ENCODE results near the gene LYPD5. TPM values are rescaled to one million over a fixed set of nuclear protein-coding genes. Genes with fewer than 3 reads are reported as not detected.

The LYPD5 gene
- total and polyA plus RNA-seq, 2 of the 8 experiments (the other 6 are each of a cell fraction or from before 2014, with no cell fraction given), result 0.74 to 4.3 TPM

DNA sequence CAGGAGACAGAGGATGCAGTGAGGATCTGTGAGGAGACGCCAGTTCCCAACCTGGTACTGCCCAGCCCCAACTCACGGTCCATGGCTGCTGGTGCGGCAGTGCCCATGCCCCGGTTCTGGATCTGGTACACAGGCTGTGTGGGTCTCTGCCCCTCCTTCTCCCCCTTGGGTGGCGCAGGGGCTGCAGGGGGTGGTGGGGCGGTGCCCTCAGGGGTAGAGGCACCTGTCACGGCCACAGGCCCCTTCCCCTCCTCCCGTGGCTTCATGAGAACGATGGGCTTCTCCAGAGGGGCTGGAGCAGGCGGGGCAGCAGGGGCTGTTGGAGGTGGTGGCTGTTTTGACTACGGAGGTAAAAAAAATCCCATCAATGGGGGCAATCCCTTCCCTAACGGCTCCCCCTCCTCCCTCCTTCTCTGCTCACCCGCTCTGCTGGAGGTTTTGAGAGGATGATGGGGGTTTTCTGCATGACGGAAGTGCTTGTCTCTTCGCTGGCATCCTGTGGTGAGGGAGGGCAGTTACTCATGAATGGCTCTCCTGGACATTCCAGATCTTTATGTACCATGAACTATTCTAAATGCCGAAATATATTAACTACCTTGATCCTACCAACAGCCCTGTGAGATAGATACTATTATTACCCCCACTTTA, 54.6 kb downstream of the LYPD5 start:
- ChIA-PET POLR2A (ENCODE audit: partially characterized antibody) (no interaction called here), CTCF (ENCODE audit: partially characterized antibody) (interaction anchor here (0.9 to 30.4 kb wide), 3 partner anchors 11 to 32 kb away, joined by 3 to 703 read pairs (median 25); partner anchors contain the start of gene KCNN4)
- Histone ChIP-seq H3K9me3 (ENCODE audit: insufficient read depth in 2 of 2, low read depth in 1 of 2, low read length in 1 of 2) (no peaks in the 10 kb centered on the region), H3K23me2 (ENCODE audit: low read depth, low read length) (no peaks in the 10 kb centered on the region; the same call in 1 of the 2 replicates), H2BK120ac (replicated peaks; ENCODE audit: low read depth, low read length) (no peak overlapping the region), H3K4ac (replicated peaks; ENCODE audit: insufficient read length, low read depth, low read length) (no peak overlapping the region), H3K4me1 (replicated peaks in 1 of 4; ENCODE audit: control insufficient read depth in 3 of 4, insufficient read depth in 4 of 4, low read length in 3 of 4) (no peaks in the 10 kb centered on the region), H3K27me3 (replicated peaks in 1 of 4; ENCODE audit: control insufficient read depth in 3 of 4, extremely low read depth in 1 of 4, insufficient read depth in 3 of 4, low read length in 3 of 4) (no peaks in the 10 kb centered on the region), H3K27ac (ENCODE audit: low read depth, low read length) (no peak overlapping the region), H2BK15ac (ENCODE audit: low read length) (no peak overlapping the region), H4K5ac (ENCODE audit: insufficient read length, low read depth, low read length) (no peak overlapping the region), H2AK5ac (ENCODE audit: low read depth, low read length) (no peak overlapping the region), H2BK12ac (ENCODE audit: low read depth, low read length) (no peak overlapping the region), H3K9ac (replicated peaks in 1 of 4; ENCODE audit: extremely low read depth in 1 of 4, low read depth in 3 of 4, low read length in 3 of 4) (no peak overlapping the region), H2BK5ac (ENCODE audit: low read depth, low read length) (no peak overlapping the region), H2BK20ac (ENCODE audit: low read length) (no peak overlapping the region), H3K18ac (ENCODE audit: extremely low read depth, low read length) (no peak overlapping the region), H4K91ac (replicated peaks; ENCODE audit: insufficient read length, low read length) (no peak overlapping the region), H3K4me3 (ENCODE audit: extremely low read depth in 1 of 4, insufficient read depth in 2 of 4, low read depth in 3 of 4, low read length in 4 of 4) (no peak overlapping the region), H4K8ac (ENCODE audit: extremely low read depth, insufficient read depth, low read length) (no peak overlapping the region; the same call in 1 of the 2 replicates), H3K56ac (replicated peaks; ENCODE audit: insufficient read length, low read depth, low read length) (no peak overlapping the region), H3K4me2 (ENCODE audit: insufficient read depth in 1 of 2, low read depth in 2 of 2, low read length in 2 of 2) (no peak overlapping the region), H3K23ac (ENCODE audit: insufficient read length) (no peak overlapping the region), H3K36me3 (ENCODE audit: control insufficient read depth in 2 of 4, insufficient read depth in 4 of 4, low read length in 3 of 4) (peaks cover 20 to 48% (median 32%) of the 10 kb centered on the region in 4 experiments), H3K14ac (ENCODE audit: insufficient read length) (no peak overlapping the region), H3K79me2 (ENCODE audit: control insufficient read depth in 1 of 2, insufficient read depth in 2 of 2, low read length in 2 of 2) (peaks cover 0 to 8% of the 10 kb centered on the region in 2 experiments; a peak in 1 of 4 replicates), H3K79me1 (ENCODE audit: low read depth, low read length) (no peaks in the 10 kb centered on the region; the same call in 1 of the 2 replicates), H2AFZ (ENCODE audit: low read length) (no peak overlapping the region), H4K20me1 (replicated peaks in 1 of 2; ENCODE audit: control insufficient read depth in 1 of 2, insufficient read depth in 2 of 2, low read length in 2 of 2) (no peaks in the 10 kb centered on the region)
- no peak for FAIRE-seq
- no peak for DNase-seq (ENCODE audit: low read depth in 1 of 2, low spot score in 2 of 2)
- WGBS, 2 experiments (ENCODE audit: extremely low coverage in 1 of 2, insufficient coverage in 1 of 2, insufficient read length in 1 of 2, insufficient replicate concordance in 2 of 2, low coverage in 1 of 2, low lambda C conversion rate in 2 of 2, missing lambda C conversion rate in 1 of 2), result 89% methylated on average over 12 of the region's 16 CpGs; no CpG with 5 or more reads in 1 of the 2 experiments
- TF ChIP-seq GTF2F1 (IDR thresholded peaks at IDR 0.05; ENCODE audit: borderline replicate concordance, low read depth, low read length) (no peak), HDAC2 (IDR thresholded peaks at IDR 0.05; ENCODE audit: borderline replicate concordance in 1 of 2, low read depth in 2 of 2, low read length in 2 of 2) (no peak), EP300 (IDR thresholded peaks at IDR 0.05; ENCODE audit: borderline replicate concordance in 1 of 2, low read depth in 2 of 2, low read length in 2 of 2) (no peak), YY1 (IDR thresholded peaks at IDR 0.05; ENCODE audit: low read depth, low read length) (no peak), RXRA (IDR thresholded peaks at IDR 0.05; ENCODE audit: insufficient read depth, low read depth, low read length) (no peak), TBP (IDR thresholded peaks at IDR 0.05; ENCODE audit: low read depth, low read length) (no peak), POLR2A (IDR thresholded peaks at IDR 0.05; ENCODE audit: control extremely low read depth in 1 of 2, low read depth in 2 of 2, low read length in 2 of 2) (no peak), NANOG (IDR thresholded peaks at IDR 0.05; ENCODE audit: insufficient read depth, low read depth, low read length, poor library complexity, severe bottlenecking) (no peak), ZNF274 (IDR thresholded peaks at IDR 0.05; ENCODE audit: borderline replicate concordance, extremely low read depth, low read length) (no peak), SAP30 (IDR thresholded peaks at IDR 0.05; ENCODE audit: insufficient read depth, insufficient replicate concordance, low read length) (no peak), TCF12 (IDR thresholded peaks at IDR 0.05; ENCODE audit: low read depth, low read length) (no peak)
- TF ChIP-seq, protein P1, sequence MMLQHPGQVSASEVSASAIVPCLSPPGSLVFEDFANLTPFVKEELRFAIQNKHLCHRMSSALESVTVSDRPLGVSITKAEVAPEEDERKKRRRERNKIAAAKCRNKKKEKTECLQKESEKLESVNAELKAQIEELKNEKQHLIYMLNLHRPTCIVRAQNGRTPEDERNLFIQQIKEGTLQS (IDR thresholded peaks at IDR 0.05; ENCODE audit: insufficient read depth, low read depth, low read length), result no peak
